K562 (cell line): Measurements from ENCODE around the gene RPL10A. TPM values are rescaled to one million over a fixed set of nuclear protein-coding genes. Genes with fewer than 3 reads are reported as not detected.

Experiments used
- ATAC-seq: fragments of 200-7000 bp; cut with Tn5 transposase; 3 replicates; pipeline ENCODE4 v1.9.1; 2020; ENCODE audit warnings: moderate library complexity
- BruUV-seq: library from RNA; stranded (reverse); fragments of 400-500 nt; replicated peaks from 2 replicates; lab custom pipeline; 2021; lab: Mats Ljungman, UMichigan
- CTCF ChIA-PET: fragments of 300-600 bp; formaldehyde crosslinking; extraction: SDS; loops from one replicate; lab custom pipeline; 2021; ENCODE audit warnings: low intra/inter-chr PET ratio; lab: Yijun Ruan, JAX
- POLR2A ChIA-PET: fragments of 300-600, 350-650 bp; sonication (Branson Sonifier 250); formaldehyde crosslinking; extraction: SDS; loops from one replicate; lab custom pipeline; 2021; ENCODE audit warnings: antibody characterized with exemption, inconsistent platforms; lab: Yijun Ruan, JAX
- DNase-seq, 4 experiments: peaks; one replicate each; pipeline versions ENCODE4 v3.0.0 to v3.0.0-alpha.2; 2011 to 2018; ENCODE audit warnings: low spot score in 3 of 4, mixed read lengths in 3 of 4; ENCODE audit errors: extremely low read depth in 1 of 4
- FAIRE-seq: peaks from 2 replicates; lab custom pipeline; 2011; peaks lifted over from hg19 to GRCh38; lab: Jason Lieb, UNC
- H2AFZ ChIP-seq: 2 replicates; pipeline ENCODE4 v1.6.0; 2011; ENCODE audit warnings: low read depth, low read length, control low read depth, inconsistent platforms
- H3K27ac ChIP-seq: fragments of 200-600 bp; 3 replicates; pipeline ENCODE4 v1.8.0; 2011; ENCODE audit warnings: low read depth, mild to moderate bottlenecking, control low read depth, inconsistent platforms, low read length, moderate library complexity, mixed read lengths; ENCODE audit errors: extremely low read depth
- H3K27me3 ChIP-seq, 2 experiments: fragments of 300-600 bp in 1 of 2; 2 replicates in 1 of 2; 3 replicates in 1 of 2; pipeline versions ENCODE4 v1.6.0 to v1.8.0; 2011; ENCODE audit warnings: inconsistent platforms in 2 of 2, low read length in 2 of 2, mild to moderate bottlenecking in 1 of 2, mixed read lengths in 1 of 2, moderate library complexity in 1 of 2; ENCODE audit not compliant: control insufficient read depth in 2 of 2, insufficient read depth in 2 of 2
- H3K36me3 ChIP-seq: fragments of 300-600 bp; 3 replicates; pipeline ENCODE4 v1.8.0; 2011; ENCODE audit warnings: mild to moderate bottlenecking, low read length, inconsistent platforms; ENCODE audit not compliant: control insufficient read depth, insufficient read depth
- H3K4me1 ChIP-seq, 2 experiments: fragments of 200-600 bp in 1 of 2; replicated peaks in 1 of 2; 2 replicates in 1 of 2; 3 replicates in 1 of 2; pipeline versions ENCODE4 v1.5.1 to v1.8.0; 2011; ENCODE audit warnings: inconsistent platforms in 2 of 2, low read length in 2 of 2, mild to moderate bottlenecking in 1 of 2, mixed read lengths in 1 of 2, moderate library complexity in 1 of 2; ENCODE audit not compliant: control insufficient read depth in 2 of 2, insufficient read depth in 2 of 2
- H3K4me2 ChIP-seq: 2 replicates; pipeline ENCODE4 v1.6.1; 2011; ENCODE audit warnings: low read length, control low read depth, inconsistent platforms, mixed read lengths; ENCODE audit not compliant: insufficient read depth
- H3K4me3 ChIP-seq: fragments of 200-600 bp; sonication (generic), shearing (Covaris generic); 2 replicates; pipeline ENCODE4 v1.5.1; 2016; ENCODE audit warnings: control low read depth, inconsistent platforms
- H3K79me2 ChIP-seq: fragments of 200-600 bp; 3 replicates; pipeline ENCODE4 v1.8.0; 2011; ENCODE audit warnings: low read length, inconsistent platforms; ENCODE audit not compliant: control insufficient read depth, insufficient read depth
- H3K9ac ChIP-seq, 2 experiments: 2 replicates each; pipeline versions ENCODE4 v1.6.0 to v1.6.1; 2011; ENCODE audit warnings: low read depth in 2 of 2, low read length in 2 of 2, control low read depth in 1 of 2, inconsistent platforms in 1 of 2, mild to moderate bottlenecking in 1 of 2, mixed read lengths in 1 of 2; ENCODE audit not compliant: insufficient read depth in 1 of 2
- H3K9me1 ChIP-seq: one replicate; pipeline ENCODE4 v1.6.0; 2011; ENCODE audit warnings: inconsistent platforms, mild to moderate bottlenecking, low read length, moderate library complexity; ENCODE audit not compliant: control insufficient read depth, insufficient read depth
- H3K9me3 ChIP-seq: replicated peaks from 2 replicates; pipeline ENCODE4 v1.5.1; 2011; ENCODE audit warnings: low read depth, low read length, inconsistent platforms; ENCODE audit not compliant: control insufficient read depth, insufficient read depth
- H4K20me1 ChIP-seq: replicated peaks from 2 replicates; pipeline ENCODE4 v1.6.1; 2011; ENCODE audit warnings: low read length, inconsistent platforms, mixed read lengths; ENCODE audit not compliant: control insufficient read depth, insufficient read depth
- E2F5 ChIP-seq: sonication (generic); formaldehyde crosslinking; IDR thresholded peaks from 2 replicates; pipeline ENCODE4 v1.8.0; 2022; ENCODE audit warnings: mild to moderate bottlenecking, missing genetic modification reagents
- NUFIP1 ChIP-seq: fragments of 450-650 bp; IDR thresholded peaks from 2 replicates; pipeline ENCODE4 v1.6.1; 2018; ENCODE audit not compliant: partially characterized antibody
- POLR2AphosphoS2 ChIP-seq: IDR thresholded peaks from 2 replicates; pipeline ENCODE4 v1.6.1; 2012; ENCODE audit warnings: low read length, improper control_type of control experiment
- RREB1 ChIP-seq: fragments of 250-450 bp; sonication (Bioruptor Pico); IDR thresholded peaks from 2 replicates; pipeline ENCODE4 v1.4.0; 2020
- SIRT6 ChIP-seq: IDR thresholded peaks from one replicate; pipeline ENCODE4 v1.6.1; 2012; ENCODE audit warnings: low read depth, mild to moderate bottlenecking, control low read depth, inconsistent platforms, low read length, moderate library complexity
- ZNF224 ChIP-seq: sonication (generic); formaldehyde crosslinking; IDR thresholded peaks from 2 replicates; pipeline ENCODE4 v1.8.0; 2022; ENCODE audit warnings: mild to moderate bottlenecking, missing genetic modification reagents
- ZNF75A ChIP-seq: fragments of 450-650 bp; formaldehyde crosslinking; IDR thresholded peaks from 2 replicates; pipeline ENCODE4 v1.4.0; 2020; ENCODE audit warnings: mild to moderate bottlenecking
- ZNF764 ChIP-seq: fragments of 250-450 bp; sonication (Bioruptor Pico); IDR thresholded peaks from 2 replicates; pipeline ENCODE4 v1.4.0; 2020; ENCODE audit warnings: low read depth, mild to moderate bottlenecking, moderate library complexity
- in situ Hi-C: fragments of 300-500 bp; cut with MboI; formaldehyde crosslinking; loops from 4 replicates; pipeline ENCODE4 v1.15.0; 2018; ENCODE audit warnings: inconsistent platforms, mixed read lengths
- intact Hi-C: fragments of 100-400 bp; cut with micrococcal nuclease; formaldehyde crosslinking; loops from 2 replicates; pipeline ENCODE4 v1.14.2; 2022
- polyA plus RNA-seq, 8 experiments: library from polyadenylated mRNA; depleted of rRNA in 4 of 8; stranded (reverse) in 5 of 8; unstranded in 3 of 8; fragments of >200 nt; fragmentation: Nextera tagmentation in 2 of 8; fragmentation: Illumina TruSeq in 1 of 8; extraction: Ambion mirVana in 2 of 8; extraction: Trizol in 1 of 8; gene quantifications; 2 replicates each; pipeline versions ENCODE4 v1.2.1 to v1.2.3, GENCODE V29; 2011 to 2014; ENCODE audit warnings: inconsistent platforms in 1 of 8, missing spikeins in 1 of 8
- total RNA-seq, 7 experiments: library from RNA; depleted of rRNA in 6 of 7; stranded (reverse); fragments of >200 nt in 6 of 7; fragmentation: Illumina TruSeq in 2 of 7; extraction: Trizol in 2 of 7; gene quantifications; 2 replicates each; pipeline versions ENCODE4 v1.2.1 to v1.2.3, GENCODE V29; 2011 to 2021; ENCODE audit warnings: low replicate concordance in 1 of 7
- TF ChIP-seq, protein P1 (sequence below): fragments of 450-650 bp; IDR thresholded peaks from 2 replicates; pipeline ENCODE4 v1.6.1; 2016; ENCODE audit warnings: mild to moderate bottlenecking
- TF ChIP-seq, protein P2 (sequence below): conservative IDR thresholded peaks from 2 replicates; pipeline ENCODE4 v1.6.1; 2011; ENCODE audit warnings: low read depth, mild to moderate bottlenecking, low read length; ENCODE audit not compliant: control insufficient read depth

RPL10A gene
- total and polyA plus RNA-seq, 9 of the 15 experiments (the other 6 are each of a cell fraction or from before 2014, with no cell fraction given): 1,589 to 3,237 (median 2,116) TPM

DNA sequence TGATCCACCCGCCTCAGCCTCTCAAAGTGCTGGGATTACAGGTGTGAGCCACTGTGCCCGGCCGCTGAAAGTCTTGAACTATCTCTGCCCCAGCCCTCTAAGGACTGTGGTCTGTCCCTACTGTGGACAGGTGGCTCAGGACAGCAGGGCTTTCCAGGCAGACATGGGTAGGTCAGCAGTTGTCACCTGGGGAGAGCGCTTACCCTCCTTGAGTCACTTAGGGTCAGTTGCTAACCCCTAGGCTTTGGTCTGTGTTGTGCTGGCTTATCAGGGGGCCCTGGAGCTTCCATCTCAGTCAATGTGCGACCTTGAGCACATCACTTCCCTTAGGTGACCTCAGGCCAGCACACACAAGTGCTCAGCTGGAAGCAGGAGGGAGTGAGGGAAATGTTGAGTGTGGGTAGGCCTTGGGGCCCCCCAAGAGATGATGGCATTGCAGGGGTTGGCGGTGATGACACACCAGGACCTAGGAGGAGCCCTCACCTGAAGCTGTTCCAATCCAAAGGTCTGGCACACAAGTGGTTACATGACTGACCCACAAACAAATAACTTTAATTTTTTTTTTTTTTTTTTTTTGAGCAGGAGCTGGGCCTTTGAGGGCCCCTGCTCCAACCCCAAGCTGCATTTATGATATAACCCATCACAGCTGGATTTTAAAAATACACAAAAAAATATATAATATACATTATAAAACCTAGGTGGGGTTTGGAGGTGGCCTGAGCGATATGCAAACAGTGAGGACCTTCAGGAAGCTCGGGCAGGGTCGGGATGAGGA is 5.1 kb downstream of the RPL10A start (continued):
- TF ChIP-seq ZNF764 (no peak), NUFIP1 (no peak), ZNF75A (CRISPR knock-in tag) (no peak), RREB1 (CRISPR knock-in tag) (0 out of 2 replicates have a peak, but pooled peaks have one; percentile 37)

DNA sequence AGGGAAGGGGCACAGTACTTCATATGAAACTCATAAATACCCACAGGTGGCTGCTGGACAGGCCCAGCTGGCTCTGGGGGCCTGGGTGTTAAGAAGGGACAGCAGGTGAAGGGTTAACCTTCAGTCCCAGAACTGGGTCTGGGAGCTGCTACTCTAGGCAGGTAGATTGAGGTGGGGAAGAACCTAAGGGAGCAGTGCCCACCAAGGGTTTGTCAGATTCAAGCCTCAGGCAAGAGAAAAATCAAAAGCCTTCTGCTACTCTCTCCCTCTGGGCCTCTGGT is 5.6 kb downstream of the RPL10A start:
- FAIRE-seq (no peak), ATAC-seq (no peak; the same call in 2 of the 3 replicates), DNase-seq (peak in 1 of 4 experiments; percentile 41)
- in situ Hi-C loops (no loop called here), intact Hi-C loops (no loop called here)
- BruUV-seq: no TSS peak
- ChIA-PET CTCF (no interaction called here), POLR2A (interaction anchor here (0.6 to 7.6 kb wide), 8 partner anchors 10 to 263 kb away, joined by 3 to 167 read pairs (median 4); partner anchors contain the start of genes ARMC12 and TEAD3)
- peaks cover 51% of the 10 kb centered on the region for H3K36me3 ChIP-seq
- no peak overlapping the region for H3K27ac ChIP-seq
- 0 out of 2 replicates have a peak, but pooled peaks cover 1% of the 10 kb centered on the region for H3K9me3 ChIP-seq
- no peak overlapping the region for H3K4me3 ChIP-seq
- H3K4me2 ChIP-seq: no peak overlapping the region
- no peaks in the 10 kb centered on the region for H3K27me3 ChIP-seq
- H2AFZ ChIP-seq: no peak overlapping the region
- peaks cover 37% of the 10 kb centered on the region for H3K79me2 ChIP-seq
- H3K9me1 ChIP-seq: no peaks in the 10 kb centered on the region
- peaks cover 37% of the 10 kb centered on the region for H4K20me1 ChIP-seq
- H3K9ac ChIP-seq: no peak overlapping the region
- H3K4me1 ChIP-seq: peaks cover 20 to 28% of the 10 kb centered on the region in 2 experiments; a peak in 4 of 5 replicates
- TF ChIP-seq POLR2AphosphoS2 (peak; percentile 42; the same call in 1 of the 2 replicates), SIRT6 (peak; percentile 58), E2F5 (CRISPR knock-in tag) (no peak), ZNF224 (CRISPR knock-in tag) (no peak)
- TF ChIP-seq, protein P1, sequence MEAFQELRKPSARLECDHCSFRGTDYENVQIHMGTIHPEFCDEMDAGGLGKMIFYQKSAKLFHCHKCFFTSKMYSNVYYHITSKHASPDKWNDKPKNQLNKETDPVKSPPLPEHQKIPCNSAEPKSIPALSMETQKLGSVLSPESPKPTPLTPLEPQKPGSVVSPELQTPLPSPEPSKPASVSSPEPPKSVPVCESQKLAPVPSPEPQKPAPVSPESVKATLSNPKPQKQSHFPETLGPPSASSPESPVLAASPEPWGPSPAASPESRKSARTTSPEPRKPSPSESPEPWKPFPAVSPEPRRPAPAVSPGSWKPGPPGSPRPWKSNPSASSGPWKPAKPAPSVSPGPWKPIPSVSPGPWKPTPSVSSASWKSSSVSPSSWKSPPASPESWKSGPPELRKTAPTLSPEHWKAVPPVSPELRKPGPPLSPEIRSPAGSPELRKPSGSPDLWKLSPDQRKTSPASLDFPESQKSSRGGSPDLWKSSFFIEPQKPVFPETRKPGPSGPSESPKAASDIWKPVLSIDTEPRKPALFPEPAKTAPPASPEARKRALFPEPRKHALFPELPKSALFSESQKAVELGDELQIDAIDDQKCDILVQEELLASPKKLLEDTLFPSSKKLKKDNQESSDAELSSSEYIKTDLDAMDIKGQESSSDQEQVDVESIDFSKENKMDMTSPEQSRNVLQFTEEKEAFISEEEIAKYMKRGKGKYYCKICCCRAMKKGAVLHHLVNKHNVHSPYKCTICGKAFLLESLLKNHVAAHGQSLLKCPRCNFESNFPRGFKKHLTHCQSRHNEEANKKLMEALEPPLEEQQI: no peak
- TF ChIP-seq, protein P2, sequence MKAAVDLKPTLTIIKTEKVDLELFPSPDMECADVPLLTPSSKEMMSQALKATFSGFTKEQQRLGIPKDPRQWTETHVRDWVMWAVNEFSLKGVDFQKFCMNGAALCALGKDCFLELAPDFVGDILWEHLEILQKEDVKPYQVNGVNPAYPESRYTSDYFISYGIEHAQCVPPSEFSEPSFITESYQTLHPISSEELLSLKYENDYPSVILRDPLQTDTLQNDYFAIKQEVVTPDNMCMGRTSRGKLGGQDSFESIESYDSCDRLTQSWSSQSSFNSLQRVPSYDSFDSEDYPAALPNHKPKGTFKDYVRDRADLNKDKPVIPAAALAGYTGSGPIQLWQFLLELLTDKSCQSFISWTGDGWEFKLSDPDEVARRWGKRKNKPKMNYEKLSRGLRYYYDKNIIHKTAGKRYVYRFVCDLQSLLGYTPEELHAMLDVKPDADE: no peak
